ENCODE measurements around the gene LCE5A. TPM values are rescaled to one million over a fixed set of nuclear protein-coding genes. Genes with fewer than 3 reads are reported as not detected.

LCE5A gene
- total RNA-seq, 2 experiments from 2014 or later: not detected

DNA sequence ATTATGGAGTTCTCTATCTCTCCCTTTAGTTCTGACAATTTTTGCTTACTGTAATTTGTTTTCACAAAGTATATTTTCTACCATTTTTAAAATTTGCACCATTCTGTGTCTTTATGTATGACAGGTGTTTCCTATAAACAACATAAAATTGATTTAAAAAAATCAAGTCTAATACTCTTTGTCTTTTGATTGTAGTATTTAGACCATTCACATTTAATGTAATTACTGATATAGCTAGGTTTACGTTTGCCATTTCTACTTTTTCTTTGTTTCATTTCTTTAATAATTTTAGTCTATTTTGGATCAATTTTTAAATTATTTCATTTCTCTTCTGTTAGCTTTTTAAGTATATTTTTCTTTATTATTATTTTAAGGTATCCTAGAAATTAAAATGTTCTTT, 44.4 kb upstream of the LCE5A start:
- H4K20me1 ChIP-seq (ENCODE audit: insufficient read depth, low read length): no peaks in the 10 kb centered on the region
- no peak overlapping the region for H2AFZ ChIP-seq (ENCODE audit: low read length)
- BruUV-seq (replicated peaks): no TSS peak
- no peaks in the 10 kb centered on the region for H3K79me2 ChIP-seq (ENCODE audit: insufficient read depth, low read depth, low read length)
- H3K9me2 ChIP-seq (ENCODE audit: insufficient read depth, low read length): no peaks in the 10 kb centered on the region
- no peak overlapping the region for H3K27ac ChIP-seq (ENCODE audit: low read depth, low read length, poor library complexity, severe bottlenecking)
- H3K4me3 ChIP-seq (ENCODE audit: low read depth, low read length, poor library complexity, severe bottlenecking): no peak overlapping the region
- intact Hi-C loops (cut with micrococcal nuclease; ENCODE audit: unreplicated experiment): no loop called here
- TF ChIP-seq EZH2phosphoT487 (IDR thresholded peaks at IDR 0.05; ENCODE audit: borderline replicate concordance, low read depth, low read length): no peak
- TF ChIP-seq, protein P1, sequence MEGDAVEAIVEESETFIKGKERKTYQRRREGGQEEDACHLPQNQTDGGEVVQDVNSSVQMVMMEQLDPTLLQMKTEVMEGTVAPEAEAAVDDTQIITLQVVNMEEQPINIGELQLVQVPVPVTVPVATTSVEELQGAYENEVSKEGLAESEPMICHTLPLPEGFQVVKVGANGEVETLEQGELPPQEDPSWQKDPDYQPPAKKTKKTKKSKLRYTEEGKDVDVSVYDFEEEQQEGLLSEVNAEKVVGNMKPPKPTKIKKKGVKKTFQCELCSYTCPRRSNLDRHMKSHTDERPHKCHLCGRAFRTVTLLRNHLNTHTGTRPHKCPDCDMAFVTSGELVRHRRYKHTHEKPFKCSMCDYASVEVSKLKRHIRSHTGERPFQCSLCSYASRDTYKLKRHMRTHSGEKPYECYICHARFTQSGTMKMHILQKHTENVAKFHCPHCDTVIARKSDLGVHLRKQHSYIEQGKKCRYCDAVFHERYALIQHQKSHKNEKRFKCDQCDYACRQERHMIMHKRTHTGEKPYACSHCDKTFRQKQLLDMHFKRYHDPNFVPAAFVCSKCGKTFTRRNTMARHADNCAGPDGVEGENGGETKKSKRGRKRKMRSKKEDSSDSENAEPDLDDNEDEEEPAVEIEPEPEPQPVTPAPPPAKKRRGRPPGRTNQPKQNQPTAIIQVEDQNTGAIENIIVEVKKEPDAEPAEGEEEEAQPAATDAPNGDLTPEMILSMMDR (conservative IDR thresholded peaks at IDR 0.05; ENCODE audit: low read length): no peak
- POLR2A ChIA-PET: no interaction called here
- no peaks in the 10 kb centered on the region for H3K4me1 ChIP-seq (ENCODE audit: insufficient read depth, low read length, poor library complexity, severe bottlenecking)
- no peak for DNase-seq (ENCODE audit: low spot score)
- H3K36me3 ChIP-seq (ENCODE audit: insufficient read depth, low read length): no peaks in the 10 kb centered on the region
- H3K4me2 ChIP-seq (ENCODE audit: low read length): no peak overlapping the region
- H3K9me3 ChIP-seq (ENCODE audit: low read length): peaks cover 7% of the 10 kb centered on the region; the same call in 1 of the 2 replicates
- CTCF ChIA-PET (ENCODE audit: unreplicated experiment): no interaction called here

DNA sequence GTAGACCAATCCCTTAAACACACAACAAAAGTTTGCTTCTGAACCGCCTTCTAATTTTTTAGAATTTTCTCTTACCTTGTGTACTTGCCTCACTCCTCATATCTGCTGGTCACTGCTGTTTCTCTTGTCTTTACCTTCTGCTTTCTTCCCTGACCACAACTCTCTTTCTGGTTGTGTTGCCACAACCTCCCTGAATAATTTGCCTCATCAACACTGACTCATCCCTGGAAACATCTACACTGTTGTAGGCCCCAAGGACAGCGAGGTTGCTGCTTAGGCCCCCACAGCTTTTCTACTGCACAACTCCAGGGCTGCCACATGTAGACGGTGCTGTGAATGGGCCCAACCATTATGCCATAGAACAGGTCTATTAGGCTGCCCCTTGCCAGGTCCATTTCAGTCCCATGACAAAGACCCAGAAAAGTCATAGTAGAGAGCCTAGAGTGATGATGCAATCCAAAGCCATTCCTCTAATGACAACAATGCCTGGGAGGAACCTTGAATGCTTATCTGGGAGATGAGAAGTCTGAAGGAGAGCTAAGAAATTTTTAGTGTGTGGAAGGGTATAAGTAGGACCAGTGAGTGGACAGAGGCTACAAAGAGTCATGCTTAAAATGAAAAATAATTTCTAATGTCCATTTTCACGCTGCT, 36.6 kb upstream of the LCE5A start:
- ChIA-PET POLR2A (no interaction called here), CTCF (ENCODE audit: unreplicated experiment) (no interaction called here)
- Histone ChIP-seq H3K4me3 (ENCODE audit: low read depth, low read length, poor library complexity, severe bottlenecking) (no peak overlapping the region), H2AFZ (ENCODE audit: low read length) (no peak overlapping the region), H3K9me3 (ENCODE audit: low read length) (peaks cover 12% of the 10 kb centered on the region), H3K9me2 (ENCODE audit: insufficient read depth, low read length) (no peaks in the 10 kb centered on the region), H4K20me1 (ENCODE audit: insufficient read depth, low read length) (no peaks in the 10 kb centered on the region), H3K27ac (ENCODE audit: low read depth, low read length, poor library complexity, severe bottlenecking) (no peak overlapping the region), H3K36me3 (ENCODE audit: insufficient read depth, low read length) (no peaks in the 10 kb centered on the region), H3K4me2 (ENCODE audit: low read length) (no peak overlapping the region), H3K79me2 (ENCODE audit: insufficient read depth, low read depth, low read length) (no peaks in the 10 kb centered on the region), H3K4me1 (ENCODE audit: insufficient read depth, low read length, poor library complexity, severe bottlenecking) (no peaks in the 10 kb centered on the region)
- intact Hi-C loops (cut with micrococcal nuclease; ENCODE audit: unreplicated experiment): no loop called here
- no peak for DNase-seq (ENCODE audit: low spot score)
- TF ChIP-seq, protein P1 (conservative IDR thresholded peaks at IDR 0.05; ENCODE audit: low read length): no peak
- no peak for TF ChIP-seq EZH2phosphoT487 (IDR thresholded peaks at IDR 0.05; ENCODE audit: borderline replicate concordance, low read depth, low read length)
- BruUV-seq (replicated peaks): no TSS peak

DNA sequence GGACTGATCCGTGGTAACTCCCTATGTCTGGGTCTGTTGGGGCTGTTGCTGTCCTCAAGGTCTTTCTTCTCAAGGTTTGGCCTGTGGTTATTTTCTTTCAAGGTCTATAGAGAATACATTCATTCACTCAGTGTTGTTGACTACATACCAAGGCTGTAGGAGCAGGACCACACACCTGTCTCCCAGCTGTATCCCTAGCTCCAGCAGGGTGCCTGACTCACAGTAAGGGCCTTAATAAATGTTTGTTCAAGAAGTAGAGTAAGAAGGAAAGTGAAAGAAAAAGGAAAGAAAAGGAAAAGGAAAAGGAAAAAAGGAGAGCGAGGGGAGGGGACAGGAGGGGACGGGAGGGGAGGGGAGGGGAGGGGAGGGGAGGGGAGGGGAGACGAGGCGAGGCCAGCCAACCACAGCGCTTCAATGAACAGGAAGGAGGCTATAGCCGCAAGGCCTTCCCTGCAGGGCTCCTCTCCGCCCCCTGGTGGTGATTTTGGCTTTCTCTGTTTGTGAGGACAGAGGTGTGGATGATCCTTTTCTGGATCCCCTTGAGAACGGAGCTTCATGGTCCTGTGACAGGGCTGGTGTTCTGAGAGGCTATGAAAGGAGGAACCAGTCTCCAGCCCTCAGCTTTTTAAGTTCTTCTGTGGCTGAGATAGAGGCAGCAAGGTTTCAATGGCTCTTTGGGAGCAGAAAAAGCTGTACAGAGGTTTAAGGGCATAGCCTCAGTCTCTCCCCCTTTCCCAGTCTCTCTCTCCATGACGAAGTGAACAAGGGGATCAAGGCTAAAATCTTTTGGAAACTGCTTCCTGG, 30.6 kb upstream of the LCE5A start:
- Histone ChIP-seq H3K4me3 (ENCODE audit: low read depth, low read length, poor library complexity, severe bottlenecking) (no peak overlapping the region), H3K27ac (ENCODE audit: low read depth, low read length, poor library complexity, severe bottlenecking) (no peak overlapping the region), H4K20me1 (ENCODE audit: insufficient read depth, low read length) (no peaks in the 10 kb centered on the region), H3K4me1 (ENCODE audit: insufficient read depth, low read length, poor library complexity, severe bottlenecking) (no peaks in the 10 kb centered on the region), H3K79me2 (ENCODE audit: insufficient read depth, low read depth, low read length) (no peaks in the 10 kb centered on the region), H3K4me2 (ENCODE audit: low read length) (no peak overlapping the region), H3K9me2 (ENCODE audit: insufficient read depth, low read length) (no peaks in the 10 kb centered on the region), H3K9me3 (ENCODE audit: low read length) (peaks cover 12% of the 10 kb centered on the region), H3K36me3 (ENCODE audit: insufficient read depth, low read length) (no peaks in the 10 kb centered on the region), H2AFZ (ENCODE audit: low read length) (no peak overlapping the region)
- peak; percentile 58 for DNase-seq (ENCODE audit: low spot score)
- POLR2A ChIA-PET: no interaction called here
- TF ChIP-seq, protein P1 (conservative IDR thresholded peaks at IDR 0.05; ENCODE audit: low read length): peak; percentile 69
- TF ChIP-seq EZH2phosphoT487 (IDR thresholded peaks at IDR 0.05; ENCODE audit: borderline replicate concordance, low read depth, low read length): no peak
- no TSS peak for BruUV-seq (replicated peaks)
- intact Hi-C loops (cut with micrococcal nuclease; ENCODE audit: unreplicated experiment): no loop called here
- CTCF ChIA-PET (ENCODE audit: unreplicated experiment): no interaction called here

Measured in OCI-LY7 (cell line).